Stomach (tissue), 9 donors: Measurements from ENCODE around the gene PALM3. TPM values are rescaled to one million over a fixed set of nuclear protein-coding genes. Genes with fewer than 3 reads are reported as not detected.

Experiments used
- DNase-seq, 2 donors: peaks; one replicate each; pipeline versions ENCODE4 v3.0.0 to v3.0.0-alpha.2; 2013 to 2019
- H3K27ac ChIP-seq, 5 donors: fragments of 200-600 bp in 4 of 5; sonication (generic) in 4 of 5; one replicate each; pipeline ENCODE4 v1.5.1; 2013 to 2019; ENCODE audit warnings: mild to moderate bottlenecking in 1 of 5, moderate library complexity in 1 of 5
- H3K27me3 ChIP-seq, 3 donors: fragments of 200-600 bp; sonication (generic); one replicate each; pipeline ENCODE4 v1.5.1; 2017 to 2019; ENCODE audit warnings: mixed run types in 1 of 3
- H3K36me3 ChIP-seq, 4 donors: fragments of 200-600 bp; sonication (generic); 1 replicate in 3 of 4; 2 replicates in 1 of 4; pipeline ENCODE4 v1.5.1; 2016 to 2019
- H3K4me1 ChIP-seq, 4 donors: fragments of 200-600 bp; sonication (generic); one replicate each; pipeline ENCODE4 v1.5.1; 2016 to 2019
- H3K4me3 ChIP-seq, 4 donors: fragments of 200-600 bp; sonication (generic) in 3 of 4; one replicate each; pipeline ENCODE4 v1.5.1; 2016 to 2019; ENCODE audit warnings: mild to moderate bottlenecking in 1 of 4
- H3K9me3 ChIP-seq, 4 donors: fragments of 200-600 bp; sonication (generic); one replicate each; pipeline ENCODE4 v1.5.1; 2016 to 2019
- EP300 ChIP-seq: sonication (generic); formaldehyde crosslinking; IDR thresholded peaks from one replicate; pipeline ENCODE4 v1.6.1; 2017; ENCODE audit warnings: antibody characterized with exemption
- POLR2A ChIP-seq, 4 donors: fragments of 450-650 bp; IDR thresholded peaks; one replicate each; pipeline ENCODE4 v1.6.1; 2016; ENCODE audit warnings: antibody characterized with exemption in 4 of 4, control low read depth in 2 of 4, mild to moderate bottlenecking in 1 of 4, moderate library complexity in 1 of 4
- POLR2AphosphoS5 ChIP-seq, 3 donors: sonication (generic); formaldehyde crosslinking; IDR thresholded peaks; one replicate each; pipeline ENCODE4 v1.6.1; 2016; ENCODE audit warnings: antibody characterized with exemption in 3 of 3
- WGBS, 5 donors: extraction: QIAGEN DNeasy Blood & Tissue Kit in 3 of 5; methylation state at CpG; one replicate each; pipeline versions ENCODE4 v1.1.5 to v1.1.7; 2013 to 2018; 5-methylcytosine and 5-hydroxymethylcytosine counted together
- intact Hi-C: fragments of 100-400 bp; cut with DNase I; formaldehyde crosslinking; loops from one replicate; pipeline ENCODE4 v1.15.1; 2023; ENCODE audit warnings: low total_unique reads
- polyA plus RNA-seq, 3 donors: library from polyadenylated mRNA; stranded (reverse); fragments of 200-250 nt; gene quantifications; one replicate each; pipeline ENCODE4 v1.2.3, GENCODE V29; 2013
- total RNA-seq, 5 donors: library from RNA; depleted of rRNA; stranded (reverse); fragments of >200 nt; gene quantifications; one replicate each; pipeline versions ENCODE4 v1.1.0 to v1.2.3, GENCODE V29; 2014 to 2016
- TF ChIP-seq, protein P1 (sequence below), 7 experiments: fragments of 450-650 bp in 4 of 7; fragments of 200-600 bp in 3 of 7; sonication (generic) in 3 of 7; IDR thresholded peaks; one replicate each; pipeline ENCODE4 v1.5.1; 2016 to 2019; ENCODE audit warnings: antibody characterized with exemption in 7 of 7, control low read depth in 2 of 7, mild to moderate bottlenecking in 1 of 7
- donor health status: healthy with polysubstance abuse.
- donor health status: Bipolar disorder and iron deficiency.
- donor health status: healthy.

PALM3 gene
- total and polyA plus RNA-seq, 8 donors: 4.2 to 141 (median 21.6) TPM

DNA sequence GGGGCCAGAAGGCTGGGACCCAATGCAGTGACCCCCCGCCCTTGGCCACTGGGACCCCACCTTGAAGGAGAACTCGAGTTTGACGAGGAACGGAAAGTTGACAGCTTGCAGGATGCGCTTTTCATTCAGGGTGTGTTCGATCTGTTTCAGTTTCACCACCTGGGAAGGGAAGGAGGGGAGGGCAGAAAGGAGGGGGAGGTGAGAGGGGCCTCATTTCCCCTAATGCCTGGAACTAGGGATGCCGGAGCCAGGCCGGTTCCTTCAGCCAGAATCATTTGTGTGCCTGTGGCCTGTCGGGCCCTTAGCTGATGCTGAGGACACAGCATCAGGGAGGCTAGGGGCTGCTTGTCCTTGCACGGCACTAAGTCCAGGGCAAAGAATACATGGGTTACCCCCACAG lies 40.9 kb upstream of the PALM3 start:
- no peaks in the 10 kb centered on the region for H3K27me3 ChIP-seq
- TF ChIP-seq POLR2A (IDR thresholded peaks at IDR 0.05): no peak
- TF ChIP-seq, protein P1, sequence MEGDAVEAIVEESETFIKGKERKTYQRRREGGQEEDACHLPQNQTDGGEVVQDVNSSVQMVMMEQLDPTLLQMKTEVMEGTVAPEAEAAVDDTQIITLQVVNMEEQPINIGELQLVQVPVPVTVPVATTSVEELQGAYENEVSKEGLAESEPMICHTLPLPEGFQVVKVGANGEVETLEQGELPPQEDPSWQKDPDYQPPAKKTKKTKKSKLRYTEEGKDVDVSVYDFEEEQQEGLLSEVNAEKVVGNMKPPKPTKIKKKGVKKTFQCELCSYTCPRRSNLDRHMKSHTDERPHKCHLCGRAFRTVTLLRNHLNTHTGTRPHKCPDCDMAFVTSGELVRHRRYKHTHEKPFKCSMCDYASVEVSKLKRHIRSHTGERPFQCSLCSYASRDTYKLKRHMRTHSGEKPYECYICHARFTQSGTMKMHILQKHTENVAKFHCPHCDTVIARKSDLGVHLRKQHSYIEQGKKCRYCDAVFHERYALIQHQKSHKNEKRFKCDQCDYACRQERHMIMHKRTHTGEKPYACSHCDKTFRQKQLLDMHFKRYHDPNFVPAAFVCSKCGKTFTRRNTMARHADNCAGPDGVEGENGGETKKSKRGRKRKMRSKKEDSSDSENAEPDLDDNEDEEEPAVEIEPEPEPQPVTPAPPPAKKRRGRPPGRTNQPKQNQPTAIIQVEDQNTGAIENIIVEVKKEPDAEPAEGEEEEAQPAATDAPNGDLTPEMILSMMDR (IDR thresholded peaks at IDR 0.05): no peak
- TF ChIP-seq POLR2AphosphoS5 (IDR thresholded peaks at IDR 0.05): no peak
- TF ChIP-seq EP300: no peak
- intact Hi-C loops: no loop called here
- no peak overlapping the region for H3K27ac ChIP-seq
- peaks cover 0 to 9% (median 2%) of the 10 kb centered on the region in 4 donors for H3K4me1 ChIP-seq
- H3K9me3 ChIP-seq: no peaks in the 10 kb centered on the region
- H3K4me3 ChIP-seq: no peak overlapping the region
- H3K36me3 ChIP-seq: peaks cover 43 to 99% (median 98%) of the 10 kb centered on the region in 4 donors
- 87 to 93% (median 90%) methylated on average over 9 to 10 of the region's 10 CpGs for WGBS, 5 donors
- DNase-seq: no peak

DNA sequence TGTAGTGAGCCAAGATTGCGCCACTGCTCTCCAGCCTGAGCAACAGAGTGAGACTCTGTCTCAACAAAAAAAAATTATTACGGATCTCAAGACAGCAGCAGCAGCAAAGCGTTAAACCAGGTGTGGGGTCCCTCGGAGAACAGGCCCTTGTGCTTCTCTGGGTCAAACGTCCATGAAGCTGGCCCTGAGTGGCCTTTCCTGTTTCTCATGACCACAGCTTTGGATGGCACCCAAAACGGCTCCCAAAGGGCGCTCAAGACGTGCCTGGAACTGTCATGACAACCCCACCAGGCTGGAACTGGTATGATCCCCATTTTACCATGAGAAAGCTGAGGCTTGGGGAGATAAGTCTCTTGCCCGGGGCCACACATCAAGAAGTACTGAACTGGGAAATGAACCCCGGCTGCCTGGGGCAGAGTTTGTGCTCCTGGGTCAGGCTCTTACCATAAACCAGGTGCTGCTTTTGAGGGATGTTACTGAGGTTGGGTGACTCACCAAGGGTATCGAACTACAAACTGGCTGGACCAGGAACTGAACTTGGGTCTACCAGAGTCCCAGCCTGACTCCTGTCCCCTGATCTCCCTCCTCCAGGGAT lies 40.3 kb upstream of the PALM3 start:
- Histone ChIP-seq H3K9me3 (no peaks in the 10 kb centered on the region), H3K27me3 (no peaks in the 10 kb centered on the region), H3K27ac (no peak overlapping the region), H3K36me3 (peaks cover 48 to 99% (median 98%) of the 10 kb centered on the region in 4 donors), H3K4me3 (no peak overlapping the region), H3K4me1 (peaks cover 0 to 4% (median 0%) of the 10 kb centered on the region in 4 donors)
- intact Hi-C loops: no loop called here
- TF ChIP-seq EP300 (no peak), POLR2A (IDR thresholded peaks at IDR 0.05) (no peak), POLR2AphosphoS5 (IDR thresholded peaks at IDR 0.05) (no peak)
- TF ChIP-seq, protein P1 (IDR thresholded peaks at IDR 0.05): no peak
- no peak for DNase-seq
- 59 to 81% (median 69%) methylated on average over 11 of the region's 11 CpGs for WGBS, 5 donors

- peaks cover 47 to 99% (median 98%) of the 10 kb centered on the region in 4 donors for H3K36me3 ChIP-seq
- H3K4me3 ChIP-seq: no peak overlapping the region
- intact Hi-C loops: no loop called here
- H3K27ac ChIP-seq: no peak overlapping the region
- H3K9me3 ChIP-seq: no peaks in the 10 kb centered on the region
- WGBS, 5 donors: 95 to 97% (median 96%) methylated on average over 6 of the region's 6 CpGs
- DNase-seq: no peak
- TF ChIP-seq EP300 (no peak), POLR2A (IDR thresholded peaks at IDR 0.05) (no peak), POLR2AphosphoS5 (IDR thresholded peaks at IDR 0.05) (no peak)
- TF ChIP-seq, protein P1 (IDR thresholded peaks at IDR 0.05): no peak
- H3K4me1 ChIP-seq: no peaks in the 10 kb centered on the region
- H3K27me3 ChIP-seq: no peaks in the 10 kb centered on the region
Measured at GRCh38 chr19:14101003-14101545, 39.2 kb upstream of the PALM3 start.

DNA sequence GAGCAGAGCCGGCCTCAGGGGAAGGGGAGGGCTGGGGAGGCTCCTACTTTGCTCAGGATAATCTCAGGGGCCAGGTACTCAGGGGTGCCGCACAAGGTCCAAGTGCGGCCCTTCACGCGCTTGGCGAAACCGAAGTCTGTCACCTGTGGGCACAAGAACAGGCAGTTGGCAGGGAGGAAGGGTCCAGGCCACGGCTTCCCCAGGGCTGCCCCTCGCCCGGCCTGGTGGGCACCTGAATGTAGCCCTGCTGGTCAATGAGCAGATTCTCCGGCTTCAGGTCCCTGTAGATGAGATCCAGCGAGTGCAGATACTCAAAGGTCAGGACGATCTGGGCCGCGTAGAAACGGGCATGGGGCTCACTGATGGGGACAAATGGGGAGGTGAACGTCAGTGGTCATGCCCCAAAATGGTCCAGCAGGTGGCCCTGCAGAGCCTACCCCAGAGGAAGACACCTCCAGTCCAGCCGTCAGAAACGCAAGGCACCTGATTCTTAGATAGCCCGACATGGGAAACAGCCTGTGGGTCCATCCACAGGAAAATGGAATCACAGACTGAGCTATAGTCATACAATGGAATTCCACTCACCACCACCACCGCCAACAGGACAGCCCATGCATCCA lies 35.8 kb upstream of the PALM3 start:
- no peaks in the 10 kb centered on the region for H3K27me3 ChIP-seq
- TF ChIP-seq, protein P1 (IDR thresholded peaks at IDR 0.05): no peak
- no peak for TF ChIP-seq POLR2A (IDR thresholded peaks at IDR 0.05)
- no peak for TF ChIP-seq POLR2AphosphoS5 (IDR thresholded peaks at IDR 0.05)
- no peak for TF ChIP-seq EP300
- peaks cover 0 to 10% (median 9%) of the 10 kb centered on the region in 4 donors for H3K9me3 ChIP-seq
- WGBS, 5 donors: 78 to 85% (median 83%) methylated on average over 21 of the region's 21 CpGs
- no peak overlapping the region for H3K27ac ChIP-seq
- intact Hi-C loops: no loop called here
- DNase-seq: no peak
- H3K36me3 ChIP-seq: peaks cover 33 to 70% (median 65%) of the 10 kb centered on the region in 4 donors
- H3K4me1 ChIP-seq: no peaks in the 10 kb centered on the region
- H3K4me3 ChIP-seq: no peak overlapping the region
